Common myeloid progenitor, CD34-positive (primary cell): ENCODE measurements around the gene SCAI.
A peak's percentile ranks its signal among the peaks of the same experiment; 100 is the strongest.
"Not testable (repeated sequence)": the region's sequence is repeated elsewhere in the genome, so short reads cannot be mapped to it uniquely, and the experiment has no call there.

ENCODE experiments used
- CTCF ChIA-PET: fragments of 350-600 bp; sonication (Branson Sonifier 250); formaldehyde crosslinking; loops from one replicate; lab custom pipeline; 2021; ENCODE audit warnings: antibody characterized with exemption; lab: Charles Lee
- POLR2A ChIA-PET: fragments of 350-600 bp; sonication (Branson Sonifier 250); formaldehyde crosslinking; loops from one replicate; lab custom pipeline; 2021; ENCODE audit warnings: antibody characterized with exemption; lab: Charles Lee
- DNase-seq, 3 donors: peaks; one replicate each; pipeline versions ENCODE4 v3.0.0 to v3.0.0-alpha.2; 2013
- H3K27ac ChIP-seq, 2 experiments: 1 replicate in 1 of 2; 2 replicates in 1 of 2; pipeline ENCODE4 v1.7.0; 2013; ENCODE audit warnings: inconsistent platforms in 2 of 2, low read length in 2 of 2, mild to moderate bottlenecking in 2 of 2, low read depth in 1 of 2, moderate library complexity in 1 of 2; ENCODE audit not compliant: severe bottlenecking in 2 of 2, insufficient read depth in 1 of 2, poor library complexity in 1 of 2
- H3K27me3 ChIP-seq, 5 experiments: replicated peaks in 2 of 5; 1 replicate in 3 of 5; 2 replicates in 2 of 5; pipeline versions ENCODE4 v1.6.1 to v1.7.0; 2013; ENCODE audit warnings: low read length in 4 of 5, mild to moderate bottlenecking in 2 of 5, moderate library complexity in 2 of 5, inconsistent platforms in 1 of 5; ENCODE audit not compliant: insufficient read depth in 5 of 5, control insufficient read depth in 4 of 5
- H3K36me3 ChIP-seq, 4 experiments: 1 replicate in 2 of 4; 2 replicates in 2 of 4; pipeline versions ENCODE4 v1.6.1 to v1.7.0; 2013; ENCODE audit warnings: low read length in 3 of 4, control low read depth in 1 of 4, mild to moderate bottlenecking in 1 of 4; ENCODE audit not compliant: control insufficient read depth in 4 of 4, insufficient read depth in 4 of 4
- H3K4me1 ChIP-seq, 4 experiments: 1 replicate in 3 of 4; 2 replicates in 1 of 4; pipeline versions ENCODE4 v1.6.1 to v1.7.1; 2013; ENCODE audit warnings: low read length in 3 of 4, mild to moderate bottlenecking in 3 of 4, control low read depth in 1 of 4, inconsistent platforms in 1 of 4, moderate library complexity in 1 of 4; ENCODE audit not compliant: control insufficient read depth in 4 of 4, insufficient read depth in 4 of 4; ENCODE audit errors: control extremely low read depth in 1 of 4
- H3K4me3 ChIP-seq, 7 experiments: 1 replicate in 4 of 7; 2 replicates in 3 of 7; pipeline versions ENCODE4 v1.5.1 to v1.7.0; 2013; ENCODE audit warnings: mild to moderate bottlenecking in 7 of 7, low read length in 6 of 7, moderate library complexity in 6 of 7, inconsistent platforms in 2 of 7, low read depth in 2 of 7, control low read depth in 1 of 7; ENCODE audit not compliant: insufficient read depth in 4 of 7, control insufficient read depth in 1 of 7; ENCODE audit errors: extremely low read depth in 1 of 7
- H3K9me3 ChIP-seq, 5 experiments: 1 replicate in 4 of 5; 2 replicates in 1 of 5; pipeline versions ENCODE4 v1.6.1 to v1.7.1; 2013; ENCODE audit warnings: low read length in 4 of 5, mild to moderate bottlenecking in 2 of 5, inconsistent platforms in 1 of 5, low read depth in 1 of 5, moderate library complexity in 1 of 5; ENCODE audit not compliant: control insufficient read depth in 4 of 5, insufficient read depth in 2 of 5; ENCODE audit errors: control extremely low read depth in 1 of 5
- WGBS: methylation state at CpG from one replicate; pipeline ENCODE4 v1.1.5; 2013; ENCODE audit not compliant: insufficient coverage; 5-methylcytosine and 5-hydroxymethylcytosine counted together

The SCAI gene

GRCh38 chr9:125181756-125182155 lies 38.4 kb upstream of the SCAI start:
- not testable (repeated sequence) for H3K4me1 ChIP-seq, H3K9me3 ChIP-seq, H3K27me3 ChIP-seq, H3K4me3 ChIP-seq, DNase-seq, H3K36me3 ChIP-seq, H3K27ac ChIP-seq
- CTCF ChIA-PET: interaction anchor here (1.9 kb wide), 1 partner anchor 14 kb away, joined by 4 read pairs; no protein-coding TSS in a partner anchor
- 89% methylated on average over 4 of the region's 4 CpGs for WGBS
- POLR2A ChIA-PET: interaction anchor here (0.8 kb wide), 1 partner anchor 53 kb away, joined by 5 read pairs; no protein-coding TSS in a partner anchor

- 97% methylated on average over 9 of the region's 9 CpGs for WGBS
- POLR2A ChIA-PET: no interaction called here
- CTCF ChIA-PET: no interaction called here
- Histone ChIP-seq H3K9me3 (no peaks in the 10 kb centered on the region), H3K27ac (no peak overlapping the region), H3K27me3 (no peaks in the 10 kb centered on the region), H3K4me3 (no peak overlapping the region), H3K4me1 (peaks cover 0 to 3% (median 0%) of the 10 kb centered on the region in 4 experiments), H3K36me3 (peaks cover 0 to 5% (median 4%) of the 10 kb centered on the region in 4 experiments)
- no peak for DNase-seq
Observed at GRCh38 chr9:125180876-125181275, 37.5 kb upstream of the SCAI start.

DNA sequence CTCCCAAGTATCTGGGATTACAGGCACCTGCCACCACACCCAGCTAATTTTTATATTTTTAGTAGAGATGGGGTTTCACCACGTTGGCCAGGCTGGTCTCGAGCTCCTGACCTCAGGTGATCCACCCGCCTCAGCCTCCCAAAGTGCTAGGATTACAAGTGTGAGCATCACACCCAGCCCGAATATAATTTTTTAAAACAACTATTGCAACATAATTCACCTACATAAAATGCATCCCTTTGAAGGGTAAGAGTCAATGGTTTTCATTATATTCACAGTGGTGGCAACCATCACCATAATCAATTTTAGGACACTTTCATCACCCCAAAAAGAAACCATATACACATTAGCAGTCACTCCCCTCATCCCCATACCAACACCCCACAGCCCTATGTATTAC lies 36.4 kb upstream of the SCAI start:
- CTCF ChIA-PET, H3K27me3 ChIP-seq, H3K9me3 ChIP-seq, POLR2A ChIA-PET, H3K36me3 ChIP-seq, H3K4me3 ChIP-seq, H3K27ac ChIP-seq, DNase-seq, H3K4me1 ChIP-seq: not testable (repeated sequence)
- WGBS: no CpG with 5 or more reads among the region's 4 CpGs

GRCh38 chr9:125177888-125178287 lies 34.6 kb upstream of the SCAI start:
- 100% methylated on average over 1 of the region's 1 CpG for WGBS
- Histone ChIP-seq H3K36me3 (peaks cover 0 to 7% (median 2%) of the 10 kb centered on the region in 4 experiments), H3K9me3 (no peaks in the 10 kb centered on the region), H3K27ac (no peak overlapping the region), H3K27me3 (no peaks in the 10 kb centered on the region), H3K4me3 (no peak overlapping the region), H3K4me1 (peaks cover under 1 to 5% (median 2%) of the 10 kb centered on the region in 4 experiments)
- no peak for DNase-seq
- POLR2A ChIA-PET: no interaction called here
- CTCF ChIA-PET: no interaction called here

DNA sequence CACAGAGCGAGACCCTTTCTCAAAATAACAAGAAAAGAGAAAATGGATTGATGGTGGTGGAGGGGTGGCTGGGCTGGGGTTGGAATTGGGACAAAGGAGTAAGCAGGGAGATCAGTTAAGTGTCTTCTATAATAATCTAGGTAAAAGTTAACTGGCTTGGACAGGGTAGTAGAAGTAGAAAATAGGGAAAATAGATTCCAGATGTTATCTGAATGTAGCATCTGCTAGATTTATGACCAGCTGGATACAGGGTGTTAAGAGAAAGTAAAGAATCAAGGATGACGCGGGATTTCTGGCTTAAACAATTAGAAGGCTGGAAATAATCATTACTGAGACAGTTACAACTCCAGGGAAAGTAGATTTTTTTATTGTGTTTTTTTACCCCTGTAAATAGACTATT lies 33.3 kb upstream of the SCAI start:
- ChIA-PET POLR2A (interaction anchor here (0.6 kb wide), 1 partner anchor 8 kb away, joined by 5 read pairs; no protein-coding TSS in a partner anchor), CTCF (interaction anchor here (0.9 kb wide), 1 partner anchor 12 kb away, joined by 3 read pairs; no protein-coding TSS in a partner anchor)
- Histone ChIP-seq H3K36me3 (peaks cover 0 to 7% (median 2%) of the 10 kb centered on the region in 4 experiments), H3K4me3 (no peak overlapping the region), H3K4me1 (peaks cover 5 to 17% (median 11%) of the 10 kb centered on the region in 4 experiments), H3K9me3 (no peaks in the 10 kb centered on the region), H3K27ac (no peak overlapping the region), H3K27me3 (no peaks in the 10 kb centered on the region)
- WGBS: no CpG with 5 or more reads among the region's 3 CpGs
- peak in 2 of 3 donors; percentile 37 to 43 for DNase-seq

- POLR2A ChIA-PET: no interaction called here
- 20% methylated on average over 5 of the region's 6 CpGs for WGBS
- peak overlapping the region in 1 of 2 experiments; percentile 30 for H3K27ac ChIP-seq
Observed at GRCh38 chr9:125172031-125172755, 28.9 kb upstream of the SCAI start.

GRCh38 chr9:125169895-125170294 lies 26.6 kb upstream of the SCAI start:
- Histone ChIP-seq H3K36me3 (peaks cover 4 to 21% (median 12%) of the 10 kb centered on the region in 4 experiments), H3K27ac (no peak overlapping the region), H3K4me3 (no peak overlapping the region), H3K9me3 (no peaks in the 10 kb centered on the region), H3K27me3 (no peaks in the 10 kb centered on the region), H3K4me1 (peaks cover 5 to 14% (median 11%) of the 10 kb centered on the region in 4 experiments)
- ChIA-PET POLR2A (no interaction called here), CTCF (interaction anchor here (0.7 kb wide), 1 partner anchor 15 kb away, joined by 3 read pairs; no protein-coding TSS in a partner anchor)
- DNase-seq: no peak

More at GRCh38 chr9:125172031-125172755, 28.9 kb upstream of the SCAI start:
- H3K4me3 ChIP-seq: peak overlapping the region in 3 of 7 experiments; percentile 13 to 38 (median 36)
- peaks cover 3 to 18% (median 10%) of the 10 kb centered on the region in 4 experiments for H3K36me3 ChIP-seq
- no peaks in the 10 kb centered on the region for H3K27me3 ChIP-seq
- no peaks in the 10 kb centered on the region for H3K9me3 ChIP-seq
- CTCF ChIA-PET: no interaction called here
- peaks cover 5 to 17% (median 11%) of the 10 kb centered on the region in 4 experiments for H3K4me1 ChIP-seq
- DNase-seq: peak; percentile 27 to 80 (median 68)
